ENCODE data around the gene AMPH.
A peak's percentile ranks its signal among the peaks of the same experiment; 100 is the strongest.
"Not testable (repeated sequence)": the region's sequence is repeated elsewhere in the genome, so short reads cannot be mapped to it uniquely, and the experiment has no call there.

AMPH gene

GRCh38 chr7:38395921-38396552 is 235.1 kb downstream of the AMPH start:
- not testable (repeated sequence) for DNase-seq (ENCODE audit: low read depth)

- no peak for DNase-seq (ENCODE audit: low read depth)
Measured at GRCh38 chr7:38394660-38395059, 236.5 kb downstream of the AMPH start.

- no peak for DNase-seq (ENCODE audit: low read depth)
Measured at GRCh38 chr7:38393874-38394273, 237.3 kb downstream of the AMPH start.

- DNase-seq (ENCODE audit: low read depth): no peak
Measured at GRCh38 chr7:38391751-38392150, 239.4 kb downstream of the AMPH start.

- DNase-seq (ENCODE audit: low read depth): no peak
Measured at GRCh38 chr7:38385682-38386081, 245.5 kb downstream of the AMPH start.

GRCh38 chr7:38383281-38383680 is 247.9 kb downstream of the AMPH start:
- no peak for DNase-seq (ENCODE audit: low read depth)

GRCh38 chr7:38382684-38383083 is 248.5 kb downstream of the AMPH start:
- no peak for DNase-seq (ENCODE audit: low read depth)

- no peak for DNase-seq (ENCODE audit: low read depth)
Measured at GRCh38 chr7:38375453-38375852, 255.7 kb downstream of the AMPH start.

- DNase-seq (ENCODE audit: low read depth): peak; percentile 49
Measured at GRCh38 chr7:38374507-38374906, 256.7 kb downstream of the AMPH start.

- no peak for DNase-seq (ENCODE audit: low read depth)
Measured at GRCh38 chr7:38373155-38373554, 258.0 kb downstream of the AMPH start.

- DNase-seq (ENCODE audit: low read depth): no peak
Measured at GRCh38 chr7:38372290-38372689, 258.9 kb downstream of the AMPH start.

- peak; percentile 73 for DNase-seq (ENCODE audit: low read depth)
Measured at GRCh38 chr7:38369816-38370493, 261.2 kb downstream of the AMPH start.

- peak; percentile 72 for DNase-seq (ENCODE audit: low read depth)
Measured at GRCh38 chr7:38368191-38368605, 263.0 kb downstream of the AMPH start.

GRCh38 chr7:38367301-38367890 is 263.8 kb downstream of the AMPH start:
- no peak for DNase-seq (ENCODE audit: low read depth)

- not testable (repeated sequence) for DNase-seq (ENCODE audit: low read depth)
Measured at GRCh38 chr7:38363379-38363778, 267.8 kb downstream of the AMPH start.

- peak; percentile 46 for DNase-seq (ENCODE audit: low read depth)
Measured at GRCh38 chr7:38362611-38363237, 268.4 kb downstream of the AMPH start.

- DNase-seq (ENCODE audit: low read depth): no peak
Measured at GRCh38 chr7:38360776-38361175, 270.4 kb downstream of the AMPH start.

GRCh38 chr7:38359071-38359601 is 272.0 kb downstream of the AMPH start:
- DNase-seq (ENCODE audit: low read depth): peak; percentile 80

- DNase-seq (ENCODE audit: low read depth): not testable (repeated sequence)
Measured at GRCh38 chr7:38358273-38358831, 272.8 kb downstream of the AMPH start.

GRCh38 chr7:38354271-38354851 is 276.8 kb downstream of the AMPH start:
- not testable (repeated sequence) for DNase-seq (ENCODE audit: low read depth)

GRCh38 chr7:38353431-38353881 is 277.7 kb downstream of the AMPH start:
- not testable (repeated sequence) for DNase-seq (ENCODE audit: low read depth)

- DNase-seq (ENCODE audit: low read depth): no peak
Measured at GRCh38 chr7:38351601-38352000, 279.6 kb downstream of the AMPH start.

All from activated T-cell treated with anti-CD3 and anti-CD28 coated beads for 24 hours (primary cell).